HS-27A (cell line): ENCODE data around the gene ACOT9.
"Not testable (repeated sequence)": the region's sequence is repeated elsewhere in the genome, so short reads cannot be mapped to it uniquely, and the experiment has no call there.

Experiments used
- DNase-seq: peaks from one replicate; pipeline ENCODE4 v3.0.0-alpha.2; 2012; ENCODE audit warnings: low read depth, missing footprints

ACOT9 gene

DNA sequence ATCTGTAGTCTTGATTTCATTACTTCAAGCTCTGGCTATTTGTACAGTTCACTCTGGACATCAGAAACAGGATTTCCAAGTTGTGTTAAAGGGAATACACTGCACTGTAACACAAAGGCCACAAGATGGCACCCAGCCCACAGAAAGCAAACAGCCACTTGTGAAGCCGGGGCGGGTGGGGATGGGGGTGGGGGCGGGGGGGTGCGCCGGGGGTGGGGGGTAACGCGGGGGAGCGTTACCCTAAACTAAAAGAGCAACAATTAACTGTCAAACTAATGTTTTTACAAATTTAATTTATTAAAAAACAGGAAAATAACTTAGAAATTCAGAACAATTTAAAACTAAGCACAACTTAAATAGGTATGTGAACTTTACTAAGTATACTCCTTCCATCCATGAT, 48.5 kb downstream of the ACOT9 start:
- DNase-seq = no peak

DNA sequence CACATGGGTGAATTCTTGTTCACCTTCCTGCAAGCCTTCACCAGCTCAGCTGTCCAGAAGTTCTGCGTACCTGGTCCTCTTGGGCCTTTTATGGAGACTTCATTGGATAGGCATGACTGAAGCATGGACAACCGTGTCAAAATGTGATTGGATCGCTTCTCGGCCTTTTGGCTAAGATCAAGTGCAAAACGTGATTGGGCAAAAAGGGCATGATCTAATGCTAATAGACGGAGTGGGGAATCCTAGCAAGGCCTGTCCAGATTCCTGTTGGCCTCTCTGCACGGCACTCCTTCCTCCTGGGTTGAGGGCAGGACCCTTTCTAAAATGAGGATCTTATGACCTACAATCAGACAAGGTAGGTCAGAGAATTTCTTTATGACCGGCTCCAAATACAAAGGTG, 50.9 kb downstream of the ACOT9 start:
- DNase-seq = no peak

DNA sequence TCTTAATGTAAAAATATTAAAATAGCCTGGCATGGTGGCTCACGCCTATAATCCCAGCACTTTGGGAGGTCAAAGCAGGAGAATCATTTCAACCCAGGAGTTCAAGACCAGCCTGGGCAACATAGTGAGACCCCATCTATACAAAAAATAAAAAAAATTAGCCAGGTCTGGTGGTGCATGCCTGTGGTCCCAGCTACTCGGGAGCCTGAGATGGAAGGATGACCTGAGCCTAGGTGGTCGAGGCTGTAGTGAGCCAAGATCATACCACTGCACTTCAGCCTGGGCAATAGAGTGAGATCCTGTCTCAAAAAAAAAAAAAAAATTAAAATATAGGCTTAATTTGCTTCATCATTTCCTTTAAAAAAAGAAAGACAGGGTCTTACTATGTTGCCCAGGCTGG, 66.6 kb downstream of the ACOT9 start:
- DNase-seq = not testable (repeated sequence)

DNA sequence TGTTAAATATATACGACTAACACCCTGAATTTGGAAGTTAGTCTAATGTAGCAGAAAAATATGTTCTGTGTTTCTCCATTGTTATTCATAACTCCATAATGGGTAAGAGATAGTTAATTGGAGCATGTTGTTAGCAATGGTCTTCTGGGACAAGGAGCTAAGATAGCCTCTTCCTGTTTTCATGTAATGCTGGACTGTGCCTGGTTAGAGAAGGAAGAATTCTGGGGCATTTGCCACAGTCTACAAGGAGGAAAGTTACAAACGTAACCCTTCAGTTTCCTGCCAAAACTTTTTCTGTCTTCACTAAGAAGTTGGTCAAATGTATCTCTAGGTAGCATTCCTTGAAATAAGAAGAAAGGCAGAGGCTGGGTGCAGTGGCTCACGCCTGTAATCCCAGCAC, 70.0 kb downstream of the ACOT9 start:
- DNase-seq = no peak

DNA sequence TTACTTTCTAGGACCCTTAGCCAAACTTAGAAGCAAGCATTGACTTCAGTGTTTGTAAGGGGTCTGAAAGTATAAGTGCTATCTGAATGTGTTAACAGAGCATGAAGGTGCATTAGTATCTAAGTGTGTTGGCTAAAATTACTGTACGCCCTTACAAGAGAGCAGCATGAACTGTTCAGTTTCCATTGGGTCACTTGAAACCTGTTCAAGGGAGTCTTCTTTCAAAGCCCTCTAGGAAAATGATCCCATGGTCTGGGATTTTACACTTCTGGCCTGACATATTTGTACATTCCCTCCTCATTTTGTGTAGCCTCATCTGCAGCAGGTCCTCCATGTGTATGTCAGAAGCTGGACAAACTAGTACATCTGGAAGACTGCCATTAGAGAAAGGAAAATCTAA, 72.5 kb downstream of the ACOT9 start:
- no peak for DNase-seq

DNA sequence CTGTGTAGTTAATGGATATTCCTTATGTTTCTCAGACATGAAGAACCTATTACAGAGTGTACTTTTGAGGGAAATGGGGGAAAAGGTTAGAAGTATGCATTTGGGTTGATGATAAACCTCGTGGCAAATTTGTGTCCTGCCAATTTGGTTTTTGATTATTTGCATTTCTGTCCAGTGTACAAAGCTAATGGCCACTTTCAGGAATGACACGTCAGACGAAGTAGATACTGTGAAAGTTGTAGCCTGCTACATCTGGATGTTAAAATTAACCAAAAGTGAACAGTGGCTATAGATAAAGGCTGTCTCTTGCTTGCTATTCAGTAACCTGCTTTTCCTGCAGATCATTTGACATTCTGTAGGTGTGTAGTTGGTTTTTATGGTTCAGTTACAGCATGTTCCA, 74.7 kb downstream of the ACOT9 start:
- DNase-seq = no peak

DNA sequence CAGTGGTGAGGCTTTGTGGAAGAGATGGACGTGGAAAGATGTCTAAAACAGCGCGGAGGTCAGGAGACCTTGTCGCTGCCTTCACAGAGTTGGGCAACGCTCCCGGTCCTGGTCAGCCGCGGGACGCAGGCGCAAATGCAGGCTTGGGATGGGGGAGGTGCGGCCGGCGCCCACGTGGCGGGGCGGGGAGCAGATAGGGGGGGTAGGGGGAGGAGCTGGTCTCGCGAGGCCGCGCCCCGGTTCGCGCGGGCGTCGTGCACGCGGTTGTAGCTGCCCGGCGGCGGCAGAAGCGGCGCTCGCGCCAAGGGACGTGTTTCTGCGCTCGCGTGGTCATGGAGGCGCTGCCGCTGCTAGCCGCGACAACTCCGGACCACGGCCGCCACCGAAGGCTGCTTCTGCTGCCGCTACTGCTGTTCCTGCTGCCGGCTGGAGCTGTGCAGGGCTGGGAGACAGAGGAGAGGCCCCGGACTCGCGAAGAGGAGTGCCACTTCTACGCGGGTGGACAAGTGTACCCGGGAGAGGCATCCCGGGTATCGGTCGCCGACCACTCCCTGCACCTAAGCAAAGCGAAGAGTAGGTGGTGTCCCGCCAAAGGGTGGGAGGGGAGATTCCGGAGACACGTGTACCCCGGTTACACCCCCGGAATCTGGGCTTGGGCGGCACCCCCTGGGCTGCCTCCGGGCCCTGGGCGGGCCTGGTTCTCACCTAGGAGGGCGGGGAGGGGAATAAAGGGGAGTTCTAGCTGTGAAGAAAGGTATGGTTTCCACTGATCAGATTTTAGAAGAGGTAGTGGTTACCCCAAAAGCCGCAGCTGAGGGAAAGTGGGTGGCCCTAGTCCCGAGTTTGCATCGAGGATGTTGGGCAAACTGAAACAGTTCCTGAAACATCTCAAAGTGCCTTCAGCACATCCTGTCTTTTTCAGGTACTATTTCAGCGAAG, 75.6 kb downstream of the ACOT9 start, which contains the start of gene PRDX4:
Gene PRDX4 (plus strand): TSS at position 255 of the 939 bp plus-strand sequence. CDS start 78 bp downstream, at position 333.
- peak; percentile 39 for DNase-seq

DNA sequence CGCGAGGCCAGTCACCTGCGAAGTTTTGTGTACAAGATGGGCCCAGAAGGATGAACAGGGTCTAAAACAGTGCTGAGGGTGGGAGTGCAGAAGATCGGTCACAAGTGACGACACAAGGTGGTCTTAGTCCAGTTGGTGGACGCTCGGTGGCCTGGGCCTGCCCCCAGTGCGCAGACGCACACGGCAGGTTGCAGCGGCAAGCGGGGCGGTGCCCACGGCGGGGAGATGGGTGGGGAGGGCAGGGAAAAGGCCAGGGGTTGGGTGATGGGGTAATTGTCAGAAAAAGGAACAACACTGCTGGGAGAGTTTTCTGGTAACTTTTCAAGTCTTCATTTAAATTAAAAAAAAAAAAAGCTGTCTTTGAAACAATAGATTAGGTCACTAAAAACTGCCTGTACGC, 76.8 kb downstream of the ACOT9 start:
- DNase-seq = no peak

DNA sequence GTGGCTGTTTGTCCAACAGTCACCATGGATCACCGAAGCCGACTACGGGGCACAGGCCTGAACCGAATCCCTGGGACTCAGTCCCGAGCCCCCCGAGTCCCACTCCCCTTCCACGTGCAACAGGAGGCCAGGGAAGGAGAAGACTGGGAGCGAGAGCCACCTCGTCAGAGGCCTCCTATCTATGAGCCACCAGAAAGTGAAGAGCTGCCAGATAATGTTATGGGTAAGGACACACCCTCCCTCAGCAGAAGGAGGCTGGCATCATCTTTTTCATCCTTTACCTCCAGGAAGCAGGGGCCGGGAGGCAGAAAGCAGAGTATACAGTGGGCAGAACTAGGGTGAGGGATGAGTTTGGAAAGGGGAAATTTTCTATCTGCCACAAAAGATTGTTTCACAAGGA, 78.6 kb downstream of the ACOT9 start:
- no peak for DNase-seq

DNA sequence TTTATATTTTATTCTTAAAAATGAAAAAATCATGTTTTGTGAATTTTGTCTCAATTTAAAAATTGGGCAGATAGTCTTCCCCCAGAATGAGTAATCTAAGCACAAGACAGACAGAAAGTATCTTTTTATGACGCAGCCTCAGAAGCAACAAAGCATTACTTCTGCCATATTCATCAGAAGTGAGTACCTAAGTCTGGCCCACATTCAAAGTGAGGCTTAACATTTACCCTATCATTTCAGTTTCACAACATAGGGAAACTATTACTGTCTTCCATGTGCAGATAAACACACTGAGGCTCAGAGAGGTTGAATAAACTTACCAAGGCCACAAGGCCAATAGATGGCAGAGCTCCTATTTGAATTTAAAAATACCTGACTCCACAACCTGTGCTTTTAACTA, 80.2 kb downstream of the ACOT9 start:
- no peak for DNase-seq

DNA sequence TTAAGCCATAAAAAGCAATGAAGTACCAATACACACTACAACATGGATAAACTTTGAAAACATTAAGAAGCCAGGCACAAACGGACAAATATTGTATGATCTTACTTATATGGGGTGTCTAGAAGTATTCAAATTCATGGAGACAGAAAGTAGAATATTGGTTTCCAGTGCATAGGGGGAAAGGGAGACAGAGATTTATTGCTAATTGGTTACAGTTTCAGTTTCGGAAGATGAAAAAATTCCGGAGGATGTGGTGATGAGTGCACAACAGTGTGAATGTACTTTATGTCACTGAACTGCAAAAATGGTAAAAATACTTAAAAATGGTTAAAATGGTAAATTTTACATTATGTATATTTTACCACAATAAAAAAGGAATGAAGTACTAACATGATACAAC, 80.9 kb downstream of the ACOT9 start:
- no peak for DNase-seq

DNA sequence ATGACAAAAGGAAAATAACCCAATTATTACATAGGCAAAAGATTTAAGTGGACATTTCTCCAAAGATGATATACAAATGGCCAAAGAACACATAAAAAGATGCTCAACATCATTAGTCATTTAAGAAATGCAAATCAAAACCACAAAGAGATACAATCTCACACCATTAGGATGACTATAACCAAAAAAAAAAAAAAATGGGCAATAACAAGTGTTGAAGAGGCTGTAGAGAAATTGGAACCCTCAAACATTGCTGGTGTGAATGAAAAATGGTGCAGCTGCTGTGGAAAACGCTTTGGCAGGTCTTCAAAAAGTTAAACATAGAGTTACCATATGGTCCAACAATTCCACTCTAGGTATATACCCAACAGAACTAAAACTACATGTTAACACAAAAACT, 81.4 kb downstream of the ACOT9 start:
- DNase-seq = no peak

DNA sequence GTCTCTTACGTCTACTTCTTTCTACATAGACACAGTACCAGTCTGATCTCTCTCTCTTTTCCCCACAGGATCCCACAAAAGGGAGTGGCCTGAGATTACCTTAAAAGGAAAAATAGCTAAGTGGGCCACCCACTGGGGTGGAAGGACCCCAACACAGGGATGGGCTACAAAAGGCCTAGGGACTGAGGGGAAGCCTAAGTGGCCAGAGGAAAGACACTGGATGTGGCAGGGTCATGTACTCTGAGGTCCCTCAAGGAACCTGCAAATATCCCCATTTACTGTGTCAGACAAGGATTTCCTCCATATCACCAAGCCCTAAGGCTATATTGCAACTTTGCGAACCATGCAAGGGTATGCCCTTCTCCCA, 82.3 kb downstream of the ACOT9 start:
- DNase-seq = no peak

DNA sequence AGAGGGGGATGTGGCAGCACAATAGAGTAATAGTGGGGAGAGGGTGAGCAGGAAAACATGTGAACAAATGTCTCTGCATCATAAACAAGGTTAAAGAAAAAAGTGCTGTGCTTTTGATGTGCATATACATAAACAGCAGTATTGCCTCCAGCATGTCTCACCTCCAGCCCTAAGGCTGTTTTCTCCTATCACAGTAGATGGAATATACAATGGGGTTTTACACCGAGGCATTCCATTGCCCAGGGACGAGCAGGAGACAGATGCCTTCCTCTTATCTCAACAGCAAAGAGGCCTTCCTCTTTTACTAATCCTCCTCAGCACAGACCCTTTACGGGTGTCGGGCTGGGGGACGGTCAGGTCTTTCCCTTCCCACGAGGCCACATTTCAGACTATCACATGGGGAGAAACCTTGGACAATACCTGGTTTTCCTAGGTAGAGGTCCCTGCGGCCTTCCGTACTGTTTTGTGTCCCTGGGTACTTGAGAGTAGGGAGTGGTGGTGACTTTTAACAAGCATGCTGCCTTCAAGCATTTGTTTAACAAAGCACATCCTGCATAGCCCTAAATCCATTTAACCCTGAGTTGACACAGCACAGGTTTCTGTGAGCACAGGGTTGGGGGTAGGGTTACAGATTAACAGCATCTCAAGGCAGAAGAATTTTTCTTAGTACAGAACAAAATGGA, 82.9 kb downstream of the ACOT9 start:
- DNase-seq = not testable (repeated sequence)

DNA sequence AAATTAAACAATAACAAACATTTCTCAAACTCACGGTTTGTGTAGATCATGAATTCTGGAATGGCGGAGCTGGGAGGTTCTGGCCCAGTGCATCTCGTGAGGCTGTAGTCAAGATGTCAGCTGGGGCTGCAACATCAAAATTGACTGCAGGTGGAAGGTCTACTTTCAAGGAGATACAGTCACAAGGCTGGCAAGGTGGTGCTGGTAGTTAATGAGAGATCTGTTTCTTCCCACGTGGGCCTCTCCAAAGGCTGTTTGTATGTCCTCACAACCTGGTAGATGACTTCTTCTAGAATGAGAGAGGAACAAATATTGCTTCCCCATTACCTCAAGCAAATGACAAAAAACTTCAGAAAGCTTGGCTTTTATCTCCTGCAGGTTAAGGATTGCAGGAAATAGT, 83.7 kb downstream of the ACOT9 start:
- no peak for DNase-seq

DNA sequence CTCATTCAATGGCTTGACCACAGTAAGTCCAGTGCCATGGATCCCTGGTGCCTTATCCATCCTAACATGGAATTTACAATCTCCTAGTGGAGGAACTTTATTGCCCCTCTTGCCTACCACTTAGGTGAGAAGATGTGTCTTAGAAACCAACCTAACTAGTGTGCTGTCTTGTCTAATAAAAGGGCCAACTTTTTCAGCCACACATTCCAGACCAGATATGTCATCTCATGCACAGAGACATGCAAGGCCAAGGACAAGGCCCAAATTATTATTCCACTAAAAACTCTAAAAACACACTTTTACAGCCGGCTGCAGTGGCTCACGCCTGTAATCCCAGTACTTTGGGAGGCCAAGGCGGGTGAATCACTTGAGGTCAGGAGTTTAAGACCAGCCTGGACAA, 86.4 kb downstream of the ACOT9 start:
- DNase-seq = no peak

DNA sequence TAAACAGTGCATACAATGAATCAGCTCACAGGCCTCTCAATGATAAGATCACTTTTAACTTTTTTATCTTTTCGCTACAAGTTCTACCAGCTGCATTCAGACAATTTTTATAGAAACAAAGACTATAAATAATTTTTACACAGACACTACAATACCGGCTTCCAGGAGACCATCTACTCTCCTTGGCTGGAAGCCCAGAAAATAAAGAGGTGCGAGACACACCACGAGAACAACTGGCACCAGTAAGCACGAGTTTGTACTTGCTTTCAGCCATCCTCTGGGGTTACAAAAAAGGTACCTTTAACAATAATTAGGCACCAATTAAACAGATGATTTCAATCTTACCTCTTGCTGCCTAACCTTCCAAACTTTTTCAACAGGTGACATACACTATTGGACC, 87.0 kb downstream of the ACOT9 start:
- DNase-seq = no peak
